A673 (cell line): ENCODE measurements around the gene B3GNT2. TPM values are rescaled to one million over a fixed set of nuclear protein-coding genes. Genes with fewer than 3 reads are reported as not detected.

Experiments
- BruUV-seq: library from RNA; stranded (reverse); fragments of 400-500 nt; replicated peaks from 2 replicates; lab custom pipeline; 2021; lab: Mats Ljungman, UMichigan
- CTCF ChIA-PET: fragments of 300-600 bp; sonication (Branson Sonifier 250); formaldehyde crosslinking; loops from one replicate; lab custom pipeline; 2022; ENCODE audit warnings: antibody characterized with exemption; lab: Charles Lee
- POLR2A ChIA-PET: fragments of 300-600 bp; sonication (Branson Sonifier 250); formaldehyde crosslinking; loops from one replicate; lab custom pipeline; 2022; ENCODE audit warnings: antibody characterized with exemption; ENCODE audit not compliant: low non-redundant PET; lab: Charles Lee
- DNase-seq: peaks from one replicate; pipeline ENCODE4 v3.0.0-alpha.2; 2015; ENCODE audit warnings: low spot score
- H3K27ac ChIP-seq: fragments of 200-600 bp; sonication (generic); 2 replicates; pipeline ENCODE4 v1.5.1; 2016; ENCODE audit warnings: mixed run types, low read depth, mild to moderate bottlenecking, mixed read lengths, antibody characterized with exemption, low read length; ENCODE audit not compliant: poor library complexity, severe bottlenecking
- H3K27me3 ChIP-seq: fragments of 200-600 bp; sonication (generic); replicated peaks from 2 replicates; pipeline ENCODE4 v1.6.1; 2017; ENCODE audit warnings: mixed run types, low read depth, mild to moderate bottlenecking, mixed read lengths, antibody characterized with exemption, low read length; ENCODE audit not compliant: insufficient read depth, poor library complexity
- H3K36me3 ChIP-seq: fragments of 200-600 bp; sonication (generic); 2 replicates; pipeline ENCODE4 v1.6.1; 2016; ENCODE audit warnings: mixed run types, mild to moderate bottlenecking, mixed read lengths, antibody characterized with exemption, low read length; ENCODE audit not compliant: insufficient read depth, poor library complexity, severe bottlenecking
- H3K4me1 ChIP-seq: fragments of 200-600 bp; sonication (generic); 2 replicates; pipeline ENCODE4 v1.6.1; 2017; ENCODE audit warnings: mixed run types, mild to moderate bottlenecking, mixed read lengths, antibody characterized with exemption, low read length; ENCODE audit not compliant: insufficient read depth, poor library complexity, severe bottlenecking
- H3K4me3 ChIP-seq: fragments of 200-600 bp; sonication (generic); 2 replicates; pipeline ENCODE4 v1.5.1; 2016; ENCODE audit warnings: low read depth, mixed run types, mild to moderate bottlenecking, mixed read lengths, low read length; ENCODE audit not compliant: poor library complexity, severe bottlenecking
- H3K9me3 ChIP-seq: fragments of 200-600 bp; sonication (generic); 2 replicates; pipeline ENCODE4 v1.6.1; 2016; ENCODE audit warnings: mixed run types, low read depth, mild to moderate bottlenecking, mixed read lengths, antibody characterized with exemption, low read length; ENCODE audit not compliant: poor library complexity, severe bottlenecking
- CTCF ChIP-seq: fragments of 300-800, 200-600 bp; sonication (generic); conservative IDR thresholded peaks from 2 replicates; pipeline ENCODE4 v1.5.1; 2017; ENCODE audit warnings: low read depth, mild to moderate bottlenecking, antibody characterized with exemption, low read length, moderate library complexity, mixed read lengths
- EZH2 ChIP-seq: fragments of 200-600 bp; sonication (generic); IDR thresholded peaks from 2 replicates; pipeline ENCODE4 v1.6.1; 2017; ENCODE audit warnings: borderline replicate concordance, low read depth, mild to moderate bottlenecking, mixed read lengths, antibody characterized with exemption, low read length; ENCODE audit not compliant: poor library complexity, severe bottlenecking
- intact Hi-C: fragments of 100-400 bp; cut with micrococcal nuclease; formaldehyde crosslinking; loops from one replicate; pipeline ENCODE4 v1.10.0; 2022; ENCODE audit not compliant: unreplicated experiment
- total RNA-seq: library from RNA; stranded (reverse); gene quantifications from 2 replicates; pipeline ENCODE4 v1.2.3, GENCODE V29; 2021

The B3GNT2 gene
- total RNA-seq, 1 experiment from 2014 or later, result 6.5 TPM

- no TSS peak for BruUV-seq
- intact Hi-C loops, result no loop called here
- no peak for DNase-seq
- ChIA-PET POLR2A (interaction anchor here (0.6 kb wide), 1 partner anchor 484 kb away, joined by 10 read pairs; no protein-coding TSS in a partner anchor), CTCF (no interaction called here)
- H3K9me3 ChIP-seq, result no peaks in the 10 kb centered on the region
- TF ChIP-seq CTCF (no peak), EZH2 (no peak)
- no peak overlapping the region for H3K27ac ChIP-seq
- H3K27me3 ChIP-seq, result no peaks in the 10 kb centered on the region
- H3K4me1 ChIP-seq, result no peaks in the 10 kb centered on the region
- H3K36me3 ChIP-seq, result no peaks in the 10 kb centered on the region
- H3K4me3 ChIP-seq, result no peak overlapping the region
Observed at GRCh38 chr2:62216616-62217015, 20.7 kb downstream of the B3GNT2 start.

- no peaks in the 10 kb centered on the region for H3K36me3 ChIP-seq
- no peak overlapping the region for H3K27ac ChIP-seq
- H3K9me3 ChIP-seq, result no peaks in the 10 kb centered on the region
- ChIA-PET POLR2A (no interaction called here), CTCF (no interaction called here)
- H3K27me3 ChIP-seq, result no peaks in the 10 kb centered on the region
- H3K4me1 ChIP-seq, result no peaks in the 10 kb centered on the region
- intact Hi-C loops, result no loop called here
- no peak for TF ChIP-seq EZH2
- no TSS peak for BruUV-seq
- H3K4me3 ChIP-seq, result no peak overlapping the region
- no peak for DNase-seq
Observed at GRCh38 chr2:62217421-62217820, 21.5 kb downstream of the B3GNT2 start.

- no peaks in the 10 kb centered on the region for H3K4me1 ChIP-seq
- DNase-seq, result no peak
- H3K27me3 ChIP-seq, result no peaks in the 10 kb centered on the region
- H3K36me3 ChIP-seq, result no peaks in the 10 kb centered on the region
- no TSS peak for BruUV-seq
- TF ChIP-seq CTCF (no peak), EZH2 (no peak)
- POLR2A ChIA-PET, result no interaction called here
- no peaks in the 10 kb centered on the region for H3K9me3 ChIP-seq
- CTCF ChIA-PET, result no interaction called here
- no peak overlapping the region for H3K4me3 ChIP-seq
- no peak overlapping the region for H3K27ac ChIP-seq
- intact Hi-C loops, result no loop called here
Observed at GRCh38 chr2:62217970-62218369, 22.1 kb downstream of the B3GNT2 start.
